Karpas-422 (cell line): ENCODE results near the gene REM2. TPM values are rescaled to one million over a fixed set of nuclear protein-coding genes. Genes with fewer than 3 reads are reported as not detected.

ENCODE experiments used
- DNase-seq: peaks from one replicate; pipeline ENCODE4 v3.0.0-alpha.2; 2015
- H2AFZ ChIP-seq: fragments of 200-600 bp; sonication (generic); 2 replicates; pipeline ENCODE4 v1.6.1; 2014; ENCODE audit warnings: antibody characterized with exemption, low read length, mixed read lengths
- H3K27ac ChIP-seq: fragments of 200-600 bp; sonication (generic); 2 replicates; pipeline ENCODE4 v1.5.1; 2014; ENCODE audit warnings: mild to moderate bottlenecking, low read length, moderate library complexity
- H3K27me3 ChIP-seq: fragments of 200-600 bp; sonication (generic); 2 replicates; pipeline ENCODE4 v1.6.1; 2014; ENCODE audit warnings: low read length, mixed read lengths
- H3K36me3 ChIP-seq: fragments of 200-600 bp; sonication (generic); 2 replicates; pipeline ENCODE4 v1.6.1; 2014; ENCODE audit warnings: low read length, mixed read lengths; ENCODE audit not compliant: insufficient read depth
- H3K4me1 ChIP-seq: fragments of 200-600 bp; sonication (generic); 2 replicates; pipeline ENCODE4 v1.6.1; 2014; ENCODE audit warnings: mild to moderate bottlenecking, low read length, mixed read lengths
- H3K4me2 ChIP-seq: fragments of 200-600 bp; sonication (generic); 2 replicates; pipeline ENCODE4 v1.6.1; 2014; ENCODE audit warnings: low read length, low read depth, mild to moderate bottlenecking; ENCODE audit not compliant: poor library complexity, severe bottlenecking
- H3K4me3 ChIP-seq: fragments of 200-600 bp; sonication (generic); 2 replicates; pipeline ENCODE4 v1.5.1; 2014; ENCODE audit warnings: mild to moderate bottlenecking, antibody characterized with exemption, low read length, mixed read lengths
- H3K79me2 ChIP-seq: fragments of 200-600 bp; sonication (generic); 2 replicates; pipeline ENCODE4 v1.6.1; 2014; ENCODE audit warnings: mild to moderate bottlenecking, low read length, mixed read lengths
- H3K9ac ChIP-seq: fragments of 200-600 bp; sonication (generic); 2 replicates; pipeline ENCODE4 v1.6.0; 2014; ENCODE audit warnings: low read length
- H3K9me2 ChIP-seq: fragments of 200-600 bp; sonication (generic), shearing (Covaris generic); replicated peaks from 2 replicates; pipeline ENCODE4 v1.6.0; 2014; ENCODE audit warnings: mild to moderate bottlenecking, low read length, moderate library complexity; ENCODE audit not compliant: insufficient read depth
- H3K9me3 ChIP-seq: fragments of 300-700, 200-600 bp; sonication (generic); 2 replicates; pipeline ENCODE4 v1.6.1; 2014; ENCODE audit warnings: low read length, mixed read lengths
- H4K20me1 ChIP-seq: fragments of 200-600 bp; sonication (generic); 2 replicates; pipeline ENCODE4 v1.6.1; 2014; ENCODE audit warnings: mild to moderate bottlenecking, antibody characterized with exemption, low read length, low read depth; ENCODE audit not compliant: insufficient read depth
- total RNA-seq: library from RNA; depleted of rRNA; stranded (reverse); fragments of >200 nt; shearing (Covaris generic); gene quantifications from 2 replicates; pipeline ENCODE4 v1.2.3, GENCODE V29; 2014; ENCODE audit warnings: low replicate concordance

Gene REM2
- total RNA-seq, 1 experiment from 2014 or later: not detected

DNA sequence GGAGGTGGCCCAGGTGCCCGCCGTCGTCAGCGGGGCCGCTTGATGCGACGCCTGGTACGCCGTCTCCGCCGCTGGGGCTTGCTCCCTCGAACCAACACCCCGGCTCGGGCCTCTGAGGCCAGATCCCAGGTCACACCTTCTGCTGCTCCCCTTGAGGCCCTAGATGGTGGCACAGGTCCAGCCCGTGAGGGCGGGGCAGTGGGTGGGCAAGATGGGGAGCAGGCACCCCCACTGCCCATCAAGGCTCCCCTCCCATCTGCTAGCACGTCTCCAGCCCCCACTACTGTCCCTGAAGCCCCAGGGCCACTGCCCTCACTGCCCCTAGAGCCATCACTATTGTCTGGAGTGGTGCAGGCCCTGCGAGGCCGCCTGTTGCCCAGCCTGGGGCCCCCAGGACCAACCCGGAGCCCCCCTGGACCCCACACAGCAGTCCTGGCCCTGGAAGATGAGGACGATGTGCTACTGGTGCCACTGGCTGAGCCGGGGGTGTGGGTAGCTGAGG lies 6.0 kb upstream of the REM2 start:
- Histone ChIP-seq H3K79me2 (peaks cover 8% of the 10 kb centered on the region), H3K27ac (no peak overlapping the region), H2AFZ (no peak overlapping the region), H3K27me3 (no peaks in the 10 kb centered on the region), H3K4me1 (peaks cover 8% of the 10 kb centered on the region), H3K4me2 (no peak overlapping the region), H3K36me3 (peaks cover 10% of the 10 kb centered on the region; the same call in 1 of the 2 replicates), H3K4me3 (no peak overlapping the region), H3K9ac (no peak overlapping the region), H3K9me3 (no peaks in the 10 kb centered on the region), H4K20me1 (peaks cover 5% of the 10 kb centered on the region), H3K9me2 (no peaks in the 10 kb centered on the region)
- no peak for DNase-seq

- H3K4me3 ChIP-seq: no peak overlapping the region
- H3K9me3 ChIP-seq: no peaks in the 10 kb centered on the region
- DNase-seq: no peak
- no peaks in the 10 kb centered on the region for H3K9me2 ChIP-seq
- H3K27ac ChIP-seq: no peak overlapping the region
- no peaks in the 10 kb centered on the region for H3K27me3 ChIP-seq
- no peaks in the 10 kb centered on the region for H3K79me2 ChIP-seq
- H3K36me3 ChIP-seq: peaks cover 10% of the 10 kb centered on the region; the same call in 1 of the 2 replicates
- no peak overlapping the region for H3K9ac ChIP-seq
- H2AFZ ChIP-seq: no peak overlapping the region
- H3K4me1 ChIP-seq: peaks cover 11% of the 10 kb centered on the region
- peaks cover 10% of the 10 kb centered on the region; the same call in 1 of the 2 replicates for H4K20me1 ChIP-seq
- no peak overlapping the region for H3K4me2 ChIP-seq
Measured at GRCh38 chr14:22878271-22879246, 4.5 kb upstream of the REM2 start.

DNA sequence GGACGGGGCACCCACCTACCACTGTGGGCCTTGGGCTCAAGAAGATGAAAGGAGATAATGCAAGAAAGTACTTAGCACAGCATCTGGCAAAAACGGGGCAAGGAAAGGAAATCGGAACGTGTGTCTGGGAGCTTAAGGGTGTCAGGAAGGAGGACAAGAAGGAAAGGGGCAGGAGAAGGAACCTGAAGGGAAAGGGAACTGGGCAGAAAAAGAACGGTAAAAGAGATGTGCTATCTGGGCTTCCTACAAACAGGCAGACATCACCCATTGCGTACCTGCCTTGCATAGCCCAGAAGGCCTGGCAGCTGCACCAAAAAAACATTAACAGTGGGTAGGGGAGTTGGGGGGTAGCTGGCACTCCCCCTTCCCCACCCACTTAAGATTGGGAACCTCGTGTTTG lies 958 bp upstream of the REM2 start:
- Histone ChIP-seq H3K27me3 (peaks cover 4% of the 10 kb centered on the region; the same call in 1 of the 2 replicates), H3K79me2 (no peaks in the 10 kb centered on the region), H2AFZ (no peak overlapping the region), H3K27ac (no peak overlapping the region), H3K9me3 (no peaks in the 10 kb centered on the region), H3K36me3 (peaks cover 5% of the 10 kb centered on the region; the same call in 1 of the 2 replicates), H3K4me2 (no peak overlapping the region), H3K4me1 (peaks cover 45% of the 10 kb centered on the region), H3K9ac (no peak overlapping the region), H3K4me3 (no peak overlapping the region), H4K20me1 (peaks cover 15% of the 10 kb centered on the region; the same call in 1 of the 2 replicates), H3K9me2 (no peaks in the 10 kb centered on the region)
- no peak for DNase-seq

- no peaks in the 10 kb centered on the region for H3K79me2 ChIP-seq
- H3K4me2 ChIP-seq: no peak overlapping the region
- H3K27ac ChIP-seq: no peak overlapping the region
- H2AFZ ChIP-seq: no peak overlapping the region
- H3K9ac ChIP-seq: peak overlapping the region; percentile 10; the same call in 1 of the 2 replicates
- peak; percentile 79 for DNase-seq
- H3K9me3 ChIP-seq: no peaks in the 10 kb centered on the region
- no peaks in the 10 kb centered on the region for H3K9me2 ChIP-seq
- H3K36me3 ChIP-seq: peaks cover 5% of the 10 kb centered on the region; the same call in 1 of the 2 replicates
- H4K20me1 ChIP-seq: peaks cover 15% of the 10 kb centered on the region; the same call in 1 of the 2 replicates
- H3K4me3 ChIP-seq: no peak overlapping the region
- peaks cover 51% of the 10 kb centered on the region for H3K4me1 ChIP-seq
- H3K27me3 ChIP-seq: peaks cover 4% of the 10 kb centered on the region; the same call in 1 of the 2 replicates
Measured at GRCh38 chr14:22882529-22883172, 371 bp upstream of the REM2 start.

GRCh38 chr14:22884076-22884737 lies 1.2 kb downstream of the REM2 start:
- Histone ChIP-seq H3K79me2 (no peaks in the 10 kb centered on the region), H3K27me3 (peaks cover 4% of the 10 kb centered on the region; the same call in 1 of the 2 replicates), H3K4me1 (peaks cover 66% of the 10 kb centered on the region), H2AFZ (no peak overlapping the region), H3K4me3 (no peak overlapping the region), H3K9ac (no peak overlapping the region), H4K20me1 (peaks cover 15% of the 10 kb centered on the region; the same call in 1 of the 2 replicates), H3K9me3 (no peaks in the 10 kb centered on the region), H3K9me2 (no peaks in the 10 kb centered on the region), H3K36me3 (no peaks in the 10 kb centered on the region), H3K4me2 (no peak overlapping the region), H3K27ac (no peak overlapping the region)
- no peak for DNase-seq

GRCh38 chr14:22884738-22885523 lies 1.9 kb downstream of the REM2 start:
- Histone ChIP-seq H3K27ac (no peak overlapping the region), H3K4me1 (peaks cover 72% of the 10 kb centered on the region), H2AFZ (no peak overlapping the region)

GRCh38 chr14:22885975-22886374 lies 3.0 kb downstream of the REM2 start:
- peak overlapping the region; percentile 88 for H3K4me2 ChIP-seq
- H3K9me3 ChIP-seq: no peaks in the 10 kb centered on the region
- peaks cover 4% of the 10 kb centered on the region; the same call in 1 of the 2 replicates for H3K27me3 ChIP-seq
- H3K4me3 ChIP-seq: peak overlapping the region; percentile 65
- no peaks in the 10 kb centered on the region for H3K79me2 ChIP-seq
- peaks cover 15% of the 10 kb centered on the region; the same call in 1 of the 2 replicates for H4K20me1 ChIP-seq
- peaks cover 80% of the 10 kb centered on the region for H3K4me1 ChIP-seq
- H3K27ac ChIP-seq: no peak overlapping the region
- no peaks in the 10 kb centered on the region for H3K36me3 ChIP-seq
- H3K9ac ChIP-seq: peak overlapping the region; percentile 68
- DNase-seq: no peak
- H3K9me2 ChIP-seq: no peaks in the 10 kb centered on the region
- H2AFZ ChIP-seq: 0 out of 2 replicates have a peak overlapping the region, but pooled peaks have one; percentile 72

More at GRCh38 chr14:22884738-22885523, 1.9 kb downstream of the REM2 start:
- H3K9ac ChIP-seq: no peak overlapping the region
- H3K4me3 ChIP-seq: no peak overlapping the region
- H3K79me2 ChIP-seq: no peaks in the 10 kb centered on the region
- no peaks in the 10 kb centered on the region for H3K9me3 ChIP-seq
- H3K9me2 ChIP-seq: no peaks in the 10 kb centered on the region
- peaks cover 15% of the 10 kb centered on the region; the same call in 1 of the 2 replicates for H4K20me1 ChIP-seq
- DNase-seq: no peak
- no peaks in the 10 kb centered on the region for H3K36me3 ChIP-seq
- no peak overlapping the region for H3K4me2 ChIP-seq
- peaks cover 4% of the 10 kb centered on the region; the same call in 1 of the 2 replicates for H3K27me3 ChIP-seq
